LHCN-M2 (cell line): ENCODE results near the gene RPAP2. TPM values are rescaled to one million over a fixed set of nuclear protein-coding genes. Genes with fewer than 3 reads are reported as not detected.
A peak's percentile ranks its signal among the peaks of the same experiment; 100 is the strongest.
"Not testable (repeated sequence)": the region's sequence is repeated elsewhere in the genome, so short reads cannot be mapped to it uniquely, and the experiment has no call there.

Experiments
- DNase-seq: peaks from one replicate; pipeline ENCODE4 v3.0.0-alpha.2; 2012; ENCODE audit warnings: low read depth
- polyA plus RNA-seq: library from polyadenylated mRNA; unstranded; fragments of >200 nt; gene quantifications from one replicate; pipeline ENCODE4 v1.2.1, GENCODE V29; 2012; ENCODE audit warnings: missing spikeins
- total RNA-seq: library from RNA; depleted of rRNA; stranded (reverse); fragments of >200 nt; gene quantifications from 2 replicates; pipeline ENCODE4 v1.2.3, GENCODE V29; 2014; rRNA removed

The RPAP2 gene
- 9.6 and 18.7 TPM in 2 replicates for total RNA-seq
- polyA plus RNA-seq = 4.5 TPM

- DNase-seq = peak; percentile 81
Observed at GRCh38 chr1:92298573-92299476, at the start of gene RPAP2, which contains the start of gene GLMN. TSS of gene RPAP2 (plus strand) at chr1:92299059. CDS start at chr1:92299074, 15 bp downstream. TSS of gene GLMN (minus strand) at chr1:92298987. CDS start at chr1:92297999, 988 bp downstream.

- not testable (repeated sequence) for DNase-seq
Observed at GRCh38 chr1:92254714-92255113, 44.1 kb upstream of the RPAP2 start.

GRCh38 chr1:92259350-92259749 lies 39.5 kb upstream of the RPAP2 start:
- peak; percentile 58 for DNase-seq

GRCh38 chr1:92262516-92262915 lies 36.3 kb upstream of the RPAP2 start:
- DNase-seq = no peak

- no peak for DNase-seq
Observed at GRCh38 chr1:92273039-92273438, 25.8 kb upstream of the RPAP2 start.

- peak; percentile 44 for DNase-seq
Observed at GRCh38 chr1:92274939-92275338, 23.9 kb upstream of the RPAP2 start.

- no peak for DNase-seq
Observed at GRCh38 chr1:92276082-92276481, 22.8 kb upstream of the RPAP2 start.

- peak; percentile 37 for DNase-seq
Observed at GRCh38 chr1:92277105-92277723, 21.6 kb upstream of the RPAP2 start.

- not testable (repeated sequence) for DNase-seq
Observed at GRCh38 chr1:92279781-92280180, 19.1 kb upstream of the RPAP2 start.

GRCh38 chr1:92281411-92281810 lies 17.4 kb upstream of the RPAP2 start:
- DNase-seq = not testable (repeated sequence)

GRCh38 chr1:92291372-92291999 lies 7.4 kb upstream of the RPAP2 start:
- DNase-seq = peak; percentile 64

- DNase-seq = no peak
Observed at GRCh38 chr1:92298213-92298572, 666 bp upstream of the RPAP2 start.

- DNase-seq = no peak
Observed at GRCh38 chr1:92299477-92300150, 755 bp downstream of the RPAP2 start.

GRCh38 chr1:92301021-92301420 lies 2.2 kb downstream of the RPAP2 start:
- DNase-seq = no peak

- DNase-seq = no peak
Observed at GRCh38 chr1:92306020-92306419, 7.2 kb downstream of the RPAP2 start.

GRCh38 chr1:92307980-92308379 lies 9.1 kb downstream of the RPAP2 start:
- no peak for DNase-seq

GRCh38 chr1:92310185-92310597 lies 11.3 kb downstream of the RPAP2 start:
- peak; percentile 18 for DNase-seq

- DNase-seq = no peak
Observed at GRCh38 chr1:92314024-92314423, 15.2 kb downstream of the RPAP2 start.

GRCh38 chr1:92315766-92316599 lies 17.1 kb downstream of the RPAP2 start:
- DNase-seq = no peak

GRCh38 chr1:92317836-92318493 lies 19.1 kb downstream of the RPAP2 start:
- no peak for DNase-seq
